EL (cell line): ENCODE data around the gene LRRC71.

Experiments
- DNase-seq: peaks from one replicate; pipeline ENCODE4 v3.0.0-alpha.2; 2016

Gene LRRC71

GRCh38 chr1:156920233-156921052 lies at the start of gene LRRC71:
Gene LRRC71, plus strand, starts transcription at chr1:156920632. Its CDS starts 172 bp downstream, at chr1:156920804.
- peak; percentile 78 for DNase-seq

DNA sequence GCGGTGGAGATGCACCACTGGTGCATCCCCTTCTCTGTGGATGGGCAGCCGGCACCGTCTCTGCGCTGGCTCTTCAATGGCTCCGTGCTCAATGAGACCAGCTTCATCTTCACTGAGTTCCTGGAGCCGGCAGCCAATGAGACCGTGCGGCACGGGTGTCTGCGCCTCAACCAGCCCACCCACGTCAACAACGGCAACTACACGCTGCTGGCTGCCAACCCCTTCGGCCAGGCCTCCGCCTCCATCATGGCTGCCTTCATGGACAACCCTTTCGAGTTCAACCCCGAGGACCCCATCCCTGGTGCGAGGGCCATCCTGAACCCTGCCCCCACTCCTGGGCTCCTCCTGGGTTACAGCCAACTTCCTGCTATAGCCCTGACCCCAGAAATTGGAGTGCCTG lies 46.8 kb upstream of the LRRC71 start:
- DNase-seq = no peak

- no peak for DNase-seq
Measured at GRCh38 chr1:156874142-156874541, 46.3 kb upstream of the LRRC71 start.

- no peak for DNase-seq
Measured at GRCh38 chr1:156874572-156875340, 45.7 kb upstream of the LRRC71 start.

GRCh38 chr1:156875341-156875615 lies 45.2 kb upstream of the LRRC71 start:
- no peak for DNase-seq

DNA sequence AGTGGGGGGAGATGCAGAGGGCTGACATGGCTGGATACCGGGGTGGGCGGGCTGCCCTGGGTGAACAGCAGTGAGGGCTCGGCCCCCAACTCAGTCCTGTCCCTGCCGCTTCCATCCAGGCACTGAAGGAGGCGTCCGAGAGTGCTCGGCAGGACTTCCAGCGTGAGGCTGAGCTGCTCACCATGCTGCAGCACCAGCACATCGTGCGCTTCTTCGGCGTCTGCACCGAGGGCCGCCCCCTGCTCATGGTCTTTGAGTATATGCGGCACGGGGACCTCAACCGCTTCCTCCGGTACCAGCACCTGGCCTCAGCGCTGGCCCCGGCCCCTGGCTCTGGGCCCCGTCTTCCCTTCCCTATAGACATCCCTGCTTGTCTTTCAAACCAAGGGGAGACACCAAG lies 44.2 kb upstream of the LRRC71 start:
- DNase-seq = no peak

GRCh38 chr1:156877433-156878170 lies 42.8 kb upstream of the LRRC71 start:
- DNase-seq = no peak

- DNase-seq = no peak
Measured at GRCh38 chr1:156879876-156880275, 40.6 kb upstream of the LRRC71 start.

DNA sequence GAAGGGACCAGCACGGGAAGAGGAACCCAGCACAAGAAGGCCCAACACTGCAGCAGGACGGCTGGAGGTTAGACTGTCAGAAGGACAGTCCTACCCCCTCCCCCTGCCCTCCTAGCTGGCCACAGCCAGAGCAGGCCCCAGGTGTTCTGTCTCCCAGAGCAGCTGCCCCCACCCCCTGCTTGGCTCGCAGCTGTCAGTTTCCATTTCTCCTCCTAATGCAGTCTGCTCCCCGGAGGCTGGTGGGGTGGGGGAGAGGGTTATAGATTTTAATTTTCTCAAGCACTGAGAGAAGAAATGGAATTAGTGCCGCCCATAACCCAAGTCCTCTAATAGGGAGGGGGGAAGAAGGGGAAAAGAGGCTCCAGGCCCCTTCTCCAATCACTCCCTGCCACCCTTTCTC lies 40.0 kb upstream of the LRRC71 start:
- no peak for DNase-seq

GRCh38 chr1:156881101-156881500 lies 39.3 kb upstream of the LRRC71 start:
- DNase-seq = no peak

- DNase-seq = no peak
Measured at GRCh38 chr1:156881663-156882062, 38.8 kb upstream of the LRRC71 start.

DNA sequence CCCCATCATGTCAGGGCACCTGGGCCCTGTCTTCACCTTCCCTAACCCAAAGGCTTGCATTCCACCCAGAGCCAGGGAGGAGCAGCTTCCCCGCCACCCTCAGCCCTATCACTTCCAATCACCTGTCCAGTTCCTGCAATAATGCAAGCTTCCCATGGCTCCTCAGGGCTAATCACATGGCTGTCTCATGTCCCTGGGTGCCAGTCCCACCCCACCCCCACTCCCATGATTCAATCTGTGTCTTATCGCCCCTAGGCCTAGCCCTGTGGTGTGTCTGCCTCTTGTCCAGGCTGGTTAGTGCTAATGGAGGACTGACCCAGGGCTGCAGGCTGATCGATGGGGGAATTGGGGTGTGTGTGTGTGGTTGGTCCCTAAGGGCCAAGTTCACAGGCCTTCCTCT lies 37.9 kb upstream of the LRRC71 start:
- no peak for DNase-seq

DNA sequence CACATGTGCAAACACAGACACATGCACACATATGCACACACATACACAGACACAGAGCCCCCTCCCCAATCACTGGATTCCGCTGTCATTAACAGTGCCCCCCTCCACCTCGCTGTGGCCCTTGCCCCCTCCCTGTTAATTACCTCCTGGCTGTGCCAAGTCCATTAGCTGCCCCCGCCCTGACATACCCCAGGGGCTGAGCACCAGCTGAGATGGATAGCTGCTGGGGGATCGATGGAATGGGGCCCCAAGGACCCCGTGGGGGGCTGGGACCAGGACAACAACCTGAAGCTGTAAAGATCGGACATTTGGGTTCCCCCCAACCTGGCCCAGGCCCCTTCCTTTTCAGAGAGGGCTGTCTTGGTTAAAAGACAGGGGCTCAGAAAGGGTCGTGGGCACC lies 36.5 kb upstream of the LRRC71 start:
- DNase-seq = no peak

GRCh38 chr1:156884560-156885184 lies 35.8 kb upstream of the LRRC71 start:
- no peak for DNase-seq

DNA sequence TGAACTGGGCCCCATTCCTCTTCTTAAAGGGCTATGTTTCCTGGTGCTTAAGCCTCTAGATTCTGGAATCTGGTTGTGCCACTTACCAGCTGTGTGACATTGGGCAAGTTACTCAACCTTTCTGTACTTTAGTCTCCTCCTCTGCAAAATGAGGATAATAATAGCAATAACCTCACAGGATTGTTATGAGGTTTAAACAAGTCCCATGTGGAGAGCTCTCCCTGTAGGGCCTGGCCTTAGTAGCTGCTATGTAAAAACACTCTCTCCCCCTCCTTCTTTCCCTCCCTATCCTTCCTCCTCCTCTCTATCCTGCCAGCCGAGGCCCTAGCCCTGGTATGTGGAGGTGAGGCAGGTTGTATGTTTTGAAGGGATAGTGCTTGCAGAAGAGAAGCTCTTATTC lies 35.1 kb upstream of the LRRC71 start:
- DNase-seq = no peak

- no peak for DNase-seq
Measured at GRCh38 chr1:156885880-156886355, 34.5 kb upstream of the LRRC71 start.

GRCh38 chr1:156886583-156887281 lies 33.7 kb upstream of the LRRC71 start:
- DNase-seq = no peak

- no peak for DNase-seq
Measured at GRCh38 chr1:156887317-156887716, 33.1 kb upstream of the LRRC71 start.

GRCh38 chr1:156887734-156888133 lies 32.7 kb upstream of the LRRC71 start:
- DNase-seq = no peak

GRCh38 chr1:156889802-156890580 lies 30.4 kb upstream of the LRRC71 start:
- DNase-seq = peak; percentile 74

GRCh38 chr1:156892190-156893047 lies 28.0 kb upstream of the LRRC71 start:
- DNase-seq = peak; percentile 89
